Tibial artery (tissue), 4 donors: ENCODE results near the gene PDGFD.

ENCODE experiments used
- DNase-seq, 2 donors: peaks; one replicate each; pipeline ENCODE4 v3.0.0-alpha.2; 2019
- H3K27ac ChIP-seq, 2 donors: fragments of 200-600 bp; sonication (generic) in 1 of 2; 1 replicate in 1 of 2; 2 replicates in 1 of 2; pipeline ENCODE4 v1.5.1; 2018 to 2019; ENCODE audit warnings: mild to moderate bottlenecking in 1 of 2
- H3K27me3 ChIP-seq, 2 donors: fragments of 200-600 bp; sonication (generic) in 1 of 2; one replicate each; pipeline versions ENCODE4 v1.5.1 to v1.6.0; 2016 to 2019
- H3K36me3 ChIP-seq, 3 donors: fragments of 200-600 bp; sonication (generic) in 2 of 3; one replicate each; pipeline ENCODE4 v1.5.1; 2016 to 2019; ENCODE audit warnings: mild to moderate bottlenecking in 2 of 3
- H3K4me1 ChIP-seq, 4 donors: fragments of 200-600 bp; sonication (generic) in 2 of 4; 1 replicate in 3 of 4; 2 replicates in 1 of 4; pipeline ENCODE4 v1.5.1; 2016 to 2019
- H3K4me3 ChIP-seq, 2 donors: fragments of 200-600 bp; sonication (generic) in 1 of 2; 1 replicate in 1 of 2; 2 replicates in 1 of 2; pipeline ENCODE4 v1.5.1; 2018 to 2019; ENCODE audit warnings: mild to moderate bottlenecking in 2 of 2
- H3K9me3 ChIP-seq, 3 donors: fragments of 200-600 bp; sonication (generic) in 1 of 3; one replicate each; pipeline ENCODE4 v1.5.1; 2016 to 2019
- CTCF ChIP-seq, 2 experiments: fragments of 200-600 bp in 1 of 2; fragments of 450-650 bp in 1 of 2; IDR thresholded peaks; one replicate each; pipeline ENCODE4 v1.5.1; 2017 to 2019; ENCODE audit warnings: antibody characterized with exemption in 2 of 2, mild to moderate bottlenecking in 1 of 2, moderate library complexity in 1 of 2
- intact Hi-C: fragments of 100-400 bp; cut with DNase I; formaldehyde crosslinking; loops from one replicate; pipeline ENCODE4 v1.15.0; 2023; ENCODE audit warnings: low total_unique reads

Gene PDGFD

GRCh38 chr11:103972013-103972412 lies 191.9 kb downstream of the PDGFD start:
- Histone ChIP-seq H3K4me3 (no peak overlapping the region), H3K27me3 (no peaks in the 10 kb centered on the region), H3K27ac (no peak overlapping the region), H3K36me3 (no peaks in the 10 kb centered on the region), H3K9me3 (no peaks in the 10 kb centered on the region), H3K4me1 (no peaks in the 10 kb centered on the region)
- intact Hi-C loops = no loop called here
- no peak for DNase-seq
- TF ChIP-seq CTCF (IDR thresholded peaks at IDR 0.05) = no peak

DNA sequence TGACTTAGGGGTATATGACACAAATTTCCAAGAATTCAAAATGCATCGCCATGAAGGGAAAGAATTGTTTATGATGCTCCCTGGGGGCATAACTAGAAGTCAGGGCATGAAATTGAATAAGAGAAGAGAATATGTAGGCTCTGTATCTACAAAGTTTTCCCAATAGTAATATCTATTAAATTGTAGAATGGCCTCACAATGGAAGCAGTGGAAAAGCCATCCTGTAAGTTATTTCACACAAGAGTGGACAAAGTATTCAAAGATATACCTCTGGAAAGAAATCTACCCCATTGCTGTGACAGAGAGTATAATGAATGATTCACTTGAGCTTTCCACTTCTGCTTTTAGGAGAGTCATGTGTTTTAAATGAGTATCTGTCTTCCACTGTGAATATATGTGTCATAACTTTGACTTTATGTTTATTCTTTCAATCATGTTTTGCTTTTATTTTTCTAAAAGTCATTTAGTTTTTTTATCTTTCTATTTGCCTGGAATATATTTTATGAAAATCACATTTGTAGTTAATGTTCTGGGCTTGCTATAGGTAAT lies 193.2 kb downstream of the PDGFD start:
- Histone ChIP-seq H3K27me3 (no peaks in the 10 kb centered on the region), H3K4me1 (no peaks in the 10 kb centered on the region), H3K27ac (no peak overlapping the region), H3K9me3 (no peaks in the 10 kb centered on the region), H3K4me3 (no peak overlapping the region), H3K36me3 (no peaks in the 10 kb centered on the region)
- no peak for TF ChIP-seq CTCF (IDR thresholded peaks at IDR 0.05)
- intact Hi-C loops = no loop called here
- DNase-seq = no peak

DNA sequence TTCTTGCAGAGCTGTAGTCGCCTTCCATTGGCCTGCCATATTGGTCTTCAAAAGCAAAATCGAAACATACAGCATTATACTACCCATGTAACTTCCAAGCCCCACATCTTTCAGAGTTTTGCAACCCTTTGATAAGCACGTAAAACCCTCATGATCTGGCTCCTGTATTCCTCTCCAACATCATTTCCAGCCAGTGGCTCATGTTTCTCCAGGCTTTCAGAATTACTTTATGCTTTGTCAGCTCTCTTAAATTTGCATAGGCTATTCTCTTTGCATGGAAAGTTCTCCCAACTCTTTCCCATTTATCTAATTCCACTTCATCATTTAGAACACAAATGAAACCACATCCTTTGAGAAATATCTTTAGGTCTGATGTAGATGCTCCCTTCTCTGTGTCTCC lies 195.3 kb downstream of the PDGFD start:
- no peak for DNase-seq
- Histone ChIP-seq H3K4me1 (no peaks in the 10 kb centered on the region), H3K4me3 (no peak overlapping the region), H3K27me3 (no peaks in the 10 kb centered on the region), H3K27ac (no peak overlapping the region), H3K9me3 (no peaks in the 10 kb centered on the region), H3K36me3 (no peaks in the 10 kb centered on the region)
- no peak for TF ChIP-seq CTCF (IDR thresholded peaks at IDR 0.05)
- intact Hi-C loops = no loop called here

DNA sequence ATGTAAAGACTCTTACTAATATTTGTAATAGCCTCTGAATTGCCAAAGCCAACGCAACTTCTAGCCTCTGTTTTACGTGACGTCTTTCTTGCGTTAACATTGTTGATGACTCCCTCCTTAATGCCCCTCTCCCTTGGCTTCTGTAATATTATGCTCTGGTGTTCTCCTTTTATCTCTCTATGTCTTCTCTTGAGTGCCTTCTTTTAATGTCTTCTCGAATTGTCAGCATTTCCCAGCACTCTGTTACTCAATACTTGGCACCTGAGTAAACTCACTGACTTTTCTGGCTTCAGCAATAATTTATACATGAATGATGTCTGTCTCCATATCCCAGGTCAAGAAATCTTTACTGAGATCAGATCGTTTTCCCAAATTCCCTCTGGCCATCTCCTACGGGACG lies 196.0 kb downstream of the PDGFD start:
- no peak for TF ChIP-seq CTCF (IDR thresholded peaks at IDR 0.05)
- no peaks in the 10 kb centered on the region for H3K4me1 ChIP-seq
- H3K36me3 ChIP-seq = no peaks in the 10 kb centered on the region
- intact Hi-C loops = no loop called here
- H3K4me3 ChIP-seq = no peak overlapping the region
- no peaks in the 10 kb centered on the region for H3K9me3 ChIP-seq
- DNase-seq = no peak
- no peaks in the 10 kb centered on the region for H3K27me3 ChIP-seq
- H3K27ac ChIP-seq = no peak overlapping the region

DNA sequence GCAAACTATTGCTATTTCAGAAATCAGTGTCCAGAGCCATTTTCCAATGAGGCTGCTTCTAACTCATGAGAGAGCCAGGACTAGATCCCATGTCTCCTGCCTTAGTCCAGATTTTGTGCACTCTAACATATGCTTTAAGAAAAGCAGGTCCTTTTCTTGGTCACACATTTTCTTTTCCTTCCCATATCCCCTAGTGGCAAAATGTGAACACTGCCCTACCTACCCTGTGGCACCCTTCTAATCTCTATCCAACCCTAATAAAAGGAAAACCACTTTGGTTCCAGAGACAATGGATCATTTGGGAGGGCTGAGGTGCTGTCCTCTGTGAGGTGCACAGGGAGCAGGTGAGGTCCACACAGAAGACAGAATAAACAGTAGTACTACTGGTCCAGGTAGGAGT lies 199.6 kb downstream of the PDGFD start:
- intact Hi-C loops = no loop called here
- Histone ChIP-seq H3K4me3 (no peak overlapping the region), H3K9me3 (no peaks in the 10 kb centered on the region), H3K27ac (no peak overlapping the region), H3K4me1 (no peaks in the 10 kb centered on the region), H3K27me3 (no peaks in the 10 kb centered on the region), H3K36me3 (no peaks in the 10 kb centered on the region)
- no peak for TF ChIP-seq CTCF (IDR thresholded peaks at IDR 0.05)
- no peak for DNase-seq

GRCh38 chr11:103963648-103964047 lies 200.3 kb downstream of the PDGFD start:
- intact Hi-C loops = no loop called here
- no peaks in the 10 kb centered on the region for H3K4me1 ChIP-seq
- no peak overlapping the region for H3K27ac ChIP-seq
- H3K36me3 ChIP-seq = no peaks in the 10 kb centered on the region
- no peaks in the 10 kb centered on the region for H3K9me3 ChIP-seq
- no peak overlapping the region for H3K4me3 ChIP-seq
- no peak for DNase-seq
- no peaks in the 10 kb centered on the region for H3K27me3 ChIP-seq
- TF ChIP-seq CTCF (IDR thresholded peaks at IDR 0.05) = no peak
